HEK293 (cell line): Measurements from ENCODE around the gene FBXL4.
"Not testable (repeated sequence)": the region's sequence is repeated elsewhere in the genome, so short reads cannot be mapped to it uniquely, and the experiment has no call there.

Experiments
- CTCF ChIA-PET: fragments of 350-600 bp; formaldehyde crosslinking; extraction: SDS; loops from one replicate; lab custom pipeline; 2021; ENCODE audit warnings: antibody characterized with exemption; lab: Yijun Ruan, JAX
- POLR2A ChIA-PET: fragments of 300-600 bp; formaldehyde crosslinking; extraction: SDS; loops from one replicate; lab custom pipeline; 2020; ENCODE audit warnings: antibody characterized with exemption, inconsistent platforms; lab: Yijun Ruan, JAX
- H3K27ac ChIP-seq: fragments of 200-500 bp; sonication (Bioruptor generic); 2 replicates; pipeline ENCODE4 v1.5.1; 2014; ENCODE audit warnings: low read depth, low read length, control low read depth, inconsistent platforms; ENCODE audit errors: extremely low read depth
- H3K36me3 ChIP-seq, 2 experiments: fragments of 200-500 bp in 1 of 2; sonication (Bioruptor generic) in 1 of 2; 1 replicate in 1 of 2; 2 replicates in 1 of 2; pipeline ENCODE4 v1.5.1; 2014 to 2017; ENCODE audit warnings: inconsistent platforms in 2 of 2, low read length in 2 of 2; ENCODE audit not compliant: control insufficient read depth in 2 of 2, insufficient read depth in 1 of 2
- H3K4me1 ChIP-seq: fragments of 200-500 bp; sonication (Bioruptor generic); 2 replicates; pipeline ENCODE4 v1.5.1; 2014; ENCODE audit warnings: mild to moderate bottlenecking, low read length, inconsistent platforms; ENCODE audit not compliant: control insufficient read depth, insufficient read depth
- H3K4me3 ChIP-seq: 2 replicates; pipeline ENCODE4 v1.5.1; 2011; ENCODE audit warnings: low read depth, mild to moderate bottlenecking, control low read depth, low read length, moderate library complexity
- H3K9me3 ChIP-seq: fragments of 200-500 bp; sonication (Bioruptor generic); 2 replicates; pipeline ENCODE4 v1.5.1; 2014; ENCODE audit warnings: low read depth, low read length, inconsistent platforms; ENCODE audit not compliant: control insufficient read depth, insufficient read depth
- BCL6B ChIP-seq: fragments of 450-650 bp; formaldehyde crosslinking; IDR thresholded peaks from 2 replicates; pipeline ENCODE4 v1.5.1; 2017; ENCODE audit warnings: missing biosample characterization, missing genetic modification characterization
- PRDM6 ChIP-seq: fragments of 450-650 bp; formaldehyde crosslinking; IDR thresholded peaks from 2 replicates; pipeline ENCODE4 v1.5.1; 2017; ENCODE audit warnings: missing biosample characterization, missing genetic modification characterization
- ZBTB48 ChIP-seq: fragments of 450-650 bp; formaldehyde crosslinking; IDR thresholded peaks from 2 replicates; pipeline ENCODE4 v1.5.1; 2016; ENCODE audit warnings: missing biosample characterization, missing genetic modification characterization
- ZNF112 ChIP-seq: fragments of 450-650 bp; formaldehyde crosslinking; IDR thresholded peaks from 2 replicates; pipeline ENCODE4 v1.5.0; 2017; ENCODE audit warnings: missing biosample characterization, missing genetic modification characterization
- ZNF146 ChIP-seq: fragments of 450-650 bp; formaldehyde crosslinking; IDR thresholded peaks from 2 replicates; pipeline ENCODE4 v1.5.1; 2016; ENCODE audit warnings: missing biosample characterization, missing genetic modification characterization
- ZNF169 ChIP-seq: fragments of 450-650 bp; formaldehyde crosslinking; IDR thresholded peaks from 2 replicates; pipeline ENCODE4 v1.5.1; 2016; ENCODE audit warnings: missing biosample characterization, missing genetic modification characterization
- ZNF18 ChIP-seq: fragments of 450-650 bp; formaldehyde crosslinking; IDR thresholded peaks from 2 replicates; pipeline ENCODE4 v1.5.1; 2016; ENCODE audit warnings: missing biosample characterization, missing genetic modification characterization
- ZNF184 ChIP-seq: fragments of 450-650 bp; IDR thresholded peaks from 2 replicates; pipeline ENCODE4 v1.5.1; 2018; ENCODE audit warnings: missing biosample characterization, mild to moderate bottlenecking, missing genetic modification characterization
- ZNF2 ChIP-seq: fragments of 450-650 bp; formaldehyde crosslinking; IDR thresholded peaks from 2 replicates; pipeline ENCODE4 v1.5.1; 2016; ENCODE audit warnings: missing biosample characterization, missing genetic modification characterization
- ZNF416 ChIP-seq: fragments of 450-650 bp; formaldehyde crosslinking; IDR thresholded peaks from 2 replicates; pipeline ENCODE4 v1.5.1; 2016; ENCODE audit warnings: missing biosample characterization, missing genetic modification characterization
- ZNF580 ChIP-seq: fragments of 450-650 bp; formaldehyde crosslinking; IDR thresholded peaks from 2 replicates; pipeline ENCODE4 v1.5.1; 2016; ENCODE audit warnings: missing biosample characterization, missing genetic modification characterization
- ZNF639 ChIP-seq: fragments of 450-650 bp; formaldehyde crosslinking; IDR thresholded peaks from 2 replicates; pipeline ENCODE4 v1.5.1; 2016; ENCODE audit warnings: missing biosample characterization, missing genetic modification characterization
- ZXDB ChIP-seq: fragments of 450-650 bp; formaldehyde crosslinking; IDR thresholded peaks from 2 replicates; pipeline ENCODE4 v1.5.1; 2016; ENCODE audit warnings: missing biosample characterization, missing genetic modification characterization

Gene FBXL4

GRCh38 chr6:98906342-98906741, 41.4 kb downstream of the FBXL4 start:
- TF ChIP-seq ZNF580, result 0 out of 2 replicates have a peak, but pooled peaks have one; percentile 39
- TF ChIP-seq ZNF146 (tag by site-specific recombination), result peak; percentile 90
- POLR2A ChIA-PET, result not testable (repeated sequence)

GRCh38 chr6:98905759-98906158, 42.0 kb downstream of the FBXL4 start:
- H3K9me3 ChIP-seq, result no peaks in the 10 kb centered on the region
- ChIA-PET CTCF (interaction anchor here (0.6 kb wide), 3 partner anchors 52 to 1707 kb away, joined by 3 read pairs; no protein-coding TSS in a partner anchor), POLR2A (no interaction called here)
- no peak overlapping the region for H3K27ac ChIP-seq
- no peaks in the 10 kb centered on the region for H3K4me1 ChIP-seq
- peaks cover 5 to 26% of the 10 kb centered on the region in 2 experiments; a peak in 2 of 3 replicates for H3K36me3 ChIP-seq
- TF ChIP-seq PRDM6 (tag by site-specific recombination) (no peak), ZNF18 (no peak), ZNF2 (no peak)
- no peak overlapping the region for H3K4me3 ChIP-seq

More at GRCh38 chr6:98906342-98906741, 41.4 kb downstream of the FBXL4 start:
- H3K4me1 ChIP-seq, H3K4me3 ChIP-seq, H3K27ac ChIP-seq, H3K9me3 ChIP-seq: not testable (repeated sequence)
- peaks cover 5 to 21% of the 10 kb centered on the region in 2 experiments; a peak in 2 of 3 replicates for H3K36me3 ChIP-seq
- CTCF ChIA-PET, result interaction anchor here (0.7 to 1.2 kb wide), 2 partner anchors 214 to 950 kb away, joined by 3 read pairs; no protein-coding TSS in a partner anchor

GRCh38 chr6:98904096-98904495, 43.6 kb downstream of the FBXL4 start:
- no peaks in the 10 kb centered on the region for H3K4me1 ChIP-seq
- ChIA-PET POLR2A (no interaction called here), CTCF (no interaction called here)
- no peaks in the 10 kb centered on the region for H3K9me3 ChIP-seq
- H3K36me3 ChIP-seq, result peaks cover 5 to 39% of the 10 kb centered on the region in 2 experiments; a peak in 2 of 3 replicates
- no peak overlapping the region for H3K27ac ChIP-seq
- H3K4me3 ChIP-seq, result no peak overlapping the region
- TF ChIP-seq BCL6B (no peak), ZBTB48 (no peak), PRDM6 (tag by site-specific recombination) (no peak)

- H3K4me3 ChIP-seq, result no peak overlapping the region
- CTCF ChIA-PET, result interaction anchor here (0.6 kb wide), 1 partner anchor 1405 kb away, joined by 3 read pairs; no protein-coding TSS in a partner anchor
- H3K36me3 ChIP-seq, result peaks cover 15 to 58% of the 10 kb centered on the region in 2 experiments; a peak in 2 of 3 replicates
- H3K27ac ChIP-seq, result no peak overlapping the region
- H3K9me3 ChIP-seq, result no peaks in the 10 kb centered on the region
- TF ChIP-seq ZNF639 (tag by site-specific recombination) (no peak), ZNF169 (tag by site-specific recombination) (no peak), ZNF112 (tag by site-specific recombination) (no peak), ZNF416 (tag by site-specific recombination) (no peak), ZXDB (tag by site-specific recombination) (no peak), ZNF184 (tag by site-specific recombination) (no peak), ZNF18 (no peak)
- POLR2A ChIA-PET, result no interaction called here
- H3K4me1 ChIP-seq, result no peaks in the 10 kb centered on the region
These were observed 47.0 kb downstream of the FBXL4 start for GRCh38 chr6:98900706-98901105.
